Mucosa of stomach (tissue), 1 donor: ENCODE data around the gene MS4A4A.

Experiments
- H3K27me3 ChIP-seq: one replicate; pipeline ENCODE4 v1.7.0; 2013; ENCODE audit warnings: mild to moderate bottlenecking, low read length; ENCODE audit not compliant: control insufficient read depth, insufficient read depth
- H3K36me3 ChIP-seq: one replicate; pipeline ENCODE4 v1.7.0; 2013; ENCODE audit warnings: low read length; ENCODE audit not compliant: control insufficient read depth, insufficient read depth
- H3K4me1 ChIP-seq: one replicate; pipeline ENCODE4 v1.7.0; 2013; ENCODE audit warnings: mild to moderate bottlenecking, low read length; ENCODE audit not compliant: control insufficient read depth, insufficient read depth
- H3K4me3 ChIP-seq: one replicate; pipeline ENCODE4 v1.7.0; 2013; ENCODE audit warnings: low read length
- H3K9ac ChIP-seq: one replicate; pipeline ENCODE4 v1.7.0; 2013; ENCODE audit warnings: mild to moderate bottlenecking, low read length, moderate library complexity
- H3K9me3 ChIP-seq: one replicate; pipeline ENCODE4 v1.7.0; 2013; ENCODE audit warnings: mild to moderate bottlenecking, low read length, moderate library complexity; ENCODE audit not compliant: control insufficient read depth
- donor health status: Pancreatic carcinoma.

MS4A4A gene

DNA sequence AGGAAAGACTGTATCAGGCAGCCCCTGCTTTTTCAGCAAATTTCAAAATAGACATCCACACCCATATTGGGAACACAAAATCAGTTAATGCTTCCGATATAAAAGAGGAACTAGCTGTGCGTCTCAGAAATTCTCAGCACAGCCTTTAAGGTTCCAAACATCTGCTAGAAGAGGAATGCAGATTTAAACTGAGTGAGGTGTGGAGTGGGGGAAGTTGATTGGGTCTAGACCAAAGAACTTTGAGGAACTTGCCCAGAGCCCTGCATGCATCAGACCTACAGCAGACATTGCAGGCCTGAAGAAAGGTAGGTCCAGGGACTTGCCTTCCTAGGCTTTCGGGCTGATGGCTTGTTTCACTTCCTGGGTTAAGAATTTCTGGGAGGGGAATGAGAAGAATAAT lies at the start of gene MS4A4A:
MS4A4A (plus strand) TSS at position 255 of the 400 bp plus-strand sequence; CDS start at position 265, 10 bp downstream.
- Histone ChIP-seq H3K9ac (no peak within 1 kb of the TSS), H3K4me3 (no peak within 1 kb of the TSS), H3K27me3 (no peaks in the 10 kb centered on the region), H3K9me3 (no peaks in the 10 kb centered on the region), H3K4me1 (no peaks in the 10 kb centered on the region), H3K36me3 (no peaks in the 10 kb centered on the region)

DNA sequence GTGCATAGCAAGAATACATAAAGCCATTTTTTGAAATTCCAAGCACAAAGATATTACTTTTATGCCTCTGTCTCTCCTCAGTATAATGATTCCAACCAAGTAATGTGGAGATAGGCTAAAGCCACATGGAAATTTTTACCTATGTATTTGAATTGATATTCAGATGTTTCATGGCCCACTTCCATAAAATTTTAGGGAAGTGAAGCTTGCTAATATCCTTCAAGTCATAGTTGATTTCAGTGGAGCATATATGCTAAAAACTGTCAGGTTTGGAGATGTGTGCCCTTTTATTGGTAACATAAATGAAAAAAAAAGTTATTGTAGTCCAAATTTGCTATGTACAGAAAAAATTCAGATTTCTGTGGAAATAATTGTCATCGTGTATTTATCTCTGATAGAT lies 49.8 kb upstream of the MS4A4A start:
- no peaks in the 10 kb centered on the region for H3K4me1 ChIP-seq
- H3K9me3 ChIP-seq, result no peaks in the 10 kb centered on the region
- no peak overlapping the region for H3K9ac ChIP-seq
- no peak overlapping the region for H3K4me3 ChIP-seq
- no peaks in the 10 kb centered on the region for H3K27me3 ChIP-seq
- H3K36me3 ChIP-seq, result no peaks in the 10 kb centered on the region

DNA sequence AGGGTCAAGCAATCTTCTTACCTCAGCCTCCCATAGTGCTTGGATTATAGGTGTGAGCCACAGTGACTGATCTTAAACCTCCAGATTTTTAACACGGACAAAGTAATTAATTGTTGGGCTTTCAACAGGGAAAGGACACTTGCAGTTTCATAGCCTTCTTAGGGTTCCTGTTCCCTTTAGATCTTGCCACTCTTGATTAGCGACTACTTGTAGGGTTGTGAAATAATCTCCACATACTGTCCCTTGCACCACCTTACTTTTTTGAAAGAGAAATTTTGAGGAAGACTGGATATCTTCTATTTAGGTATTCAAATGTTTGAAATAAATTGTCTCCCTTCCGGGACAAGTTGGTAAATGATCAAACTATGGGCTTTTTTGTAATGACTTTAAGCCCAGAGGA lies 45.1 kb upstream of the MS4A4A start:
- no peak overlapping the region for H3K9ac ChIP-seq
- H3K4me1 ChIP-seq, result no peaks in the 10 kb centered on the region
- H3K4me3 ChIP-seq, result no peak overlapping the region
- no peaks in the 10 kb centered on the region for H3K27me3 ChIP-seq
- H3K9me3 ChIP-seq, result no peaks in the 10 kb centered on the region
- no peaks in the 10 kb centered on the region for H3K36me3 ChIP-seq

DNA sequence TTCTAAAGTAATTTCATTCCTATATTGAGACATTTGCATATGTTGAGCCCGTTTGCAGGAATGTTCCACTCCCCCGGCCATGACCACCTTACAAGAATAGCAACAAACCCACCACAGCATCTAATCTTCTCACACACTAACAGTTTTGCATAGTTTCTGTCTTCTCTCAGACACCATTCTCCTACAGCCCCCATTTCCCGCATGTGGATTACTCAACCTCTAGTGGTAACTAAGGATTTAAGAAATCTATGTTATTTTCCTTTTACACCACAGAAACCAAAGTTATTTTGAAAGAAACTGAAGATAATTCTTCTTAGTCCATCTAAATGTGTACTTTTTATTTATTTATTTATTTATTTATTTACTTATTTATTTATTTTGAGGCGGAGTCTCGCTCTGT lies 39.8 kb upstream of the MS4A4A start:
- H3K4me3 ChIP-seq, result no peak overlapping the region
- H3K36me3 ChIP-seq, result no peaks in the 10 kb centered on the region

DNA sequence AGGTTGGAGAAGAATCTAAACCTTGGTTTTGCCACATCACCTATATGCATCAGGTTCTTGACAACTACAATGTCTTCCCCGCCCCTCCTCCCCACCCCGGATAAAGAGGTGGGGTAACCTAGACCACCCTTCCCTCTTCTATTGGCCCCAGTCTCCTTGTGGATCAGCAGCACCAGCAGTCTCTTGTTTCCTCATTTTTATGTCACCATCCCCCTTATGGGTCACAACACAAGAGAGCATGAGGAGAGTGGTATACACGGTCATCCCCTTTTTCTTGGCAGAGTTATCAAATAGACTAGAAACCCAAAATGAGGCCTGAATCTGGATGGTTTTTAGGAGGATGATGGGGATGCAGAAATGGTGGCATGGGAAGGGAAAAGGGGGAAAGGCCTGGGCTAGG lies 38.7 kb upstream of the MS4A4A start:
- no peaks in the 10 kb centered on the region for H3K9me3 ChIP-seq
- no peaks in the 10 kb centered on the region for H3K4me1 ChIP-seq
- H3K9ac ChIP-seq, result no peak overlapping the region
- H3K4me3 ChIP-seq, result no peak overlapping the region
- H3K27me3 ChIP-seq, result no peaks in the 10 kb centered on the region
- H3K36me3 ChIP-seq, result no peaks in the 10 kb centered on the region

More for the DNA sequence above, 39.8 kb upstream of the MS4A4A start:
- Histone ChIP-seq H3K27me3 (no peaks in the 10 kb centered on the region), H3K9ac (no peak overlapping the region), H3K4me1 (no peaks in the 10 kb centered on the region), H3K9me3 (no peaks in the 10 kb centered on the region)

DNA sequence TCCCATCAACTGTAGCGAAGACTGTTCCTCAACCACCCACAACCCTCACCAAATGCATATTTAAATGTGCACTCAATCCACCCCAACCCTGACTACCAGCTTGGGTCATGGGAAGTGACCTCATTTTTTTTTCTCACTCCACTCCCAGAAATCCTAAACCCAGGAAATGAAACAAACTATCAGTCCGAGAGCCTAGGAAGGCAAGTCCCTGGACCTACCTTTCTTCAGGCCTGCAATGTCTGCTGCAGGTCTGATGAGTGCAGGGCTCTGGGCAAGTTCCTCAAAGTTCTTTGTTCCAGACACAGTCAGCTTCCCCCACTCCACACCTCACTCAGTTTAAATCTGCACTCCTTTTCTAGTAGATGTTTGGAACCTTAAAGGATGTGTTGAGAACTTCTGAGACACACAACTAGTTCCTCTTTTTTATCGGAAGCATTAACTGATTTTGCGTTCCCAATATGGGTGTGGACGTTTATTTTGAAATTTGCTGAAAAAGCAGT lies 37.7 kb upstream of the MS4A4A start, which contains the start of gene MS4A4E:
MS4A4E (minus strand) TSS at position 398 of the 500 bp plus-strand sequence. CDS start 13,082 bp downstream, outside the sequence.
- H3K9me3 ChIP-seq, result no peaks in the 10 kb centered on the region
- H3K36me3 ChIP-seq, result no peaks in the 10 kb centered on the region
- no peaks in the 10 kb centered on the region for H3K4me1 ChIP-seq
- H3K9ac ChIP-seq, result no peak within 1 kb of the TSS
- H3K27me3 ChIP-seq, result no peaks in the 10 kb centered on the region
- no peak within 1 kb of the TSS for H3K4me3 ChIP-seq

DNA sequence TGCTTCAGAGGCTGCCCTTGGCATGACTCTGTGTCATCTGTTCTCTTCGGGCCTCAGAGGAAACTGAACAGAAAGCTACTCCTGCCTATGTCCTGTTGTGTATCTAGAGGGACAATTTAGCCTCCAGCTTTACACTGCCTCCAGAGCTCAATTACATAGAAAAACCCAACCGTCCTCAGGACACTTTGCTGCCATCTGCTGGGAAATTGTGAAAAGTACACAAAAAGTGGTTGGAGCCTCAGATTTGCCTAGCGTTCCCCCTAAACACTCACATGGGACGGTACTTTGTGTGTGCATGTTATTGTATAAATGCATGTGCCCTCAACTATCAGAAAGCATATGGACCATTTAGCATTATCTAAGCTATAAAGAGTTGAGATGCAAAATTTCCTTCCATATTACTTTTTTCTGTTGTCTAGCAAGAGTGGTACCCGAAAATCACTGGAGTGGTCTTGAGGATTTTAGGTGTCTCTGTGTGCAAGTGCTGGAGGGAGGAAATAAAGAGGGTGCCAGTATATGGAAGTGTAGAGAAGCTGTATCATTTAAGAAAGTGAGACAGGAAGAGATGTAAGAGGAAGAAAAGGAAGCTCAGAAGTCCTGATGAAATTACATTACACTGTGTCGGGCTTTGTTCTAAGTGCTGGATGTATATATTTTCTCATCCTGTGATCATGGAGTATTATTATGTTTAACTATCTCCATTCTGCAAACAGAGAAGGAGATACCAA lies 28.8 kb upstream of the MS4A4A start:
- no peak overlapping the region for H3K4me3 ChIP-seq
- no peak overlapping the region for H3K9ac ChIP-seq
- H3K36me3 ChIP-seq, result no peaks in the 10 kb centered on the region
- H3K9me3 ChIP-seq, result no peaks in the 10 kb centered on the region
- no peaks in the 10 kb centered on the region for H3K4me1 ChIP-seq
- no peaks in the 10 kb centered on the region for H3K27me3 ChIP-seq

DNA sequence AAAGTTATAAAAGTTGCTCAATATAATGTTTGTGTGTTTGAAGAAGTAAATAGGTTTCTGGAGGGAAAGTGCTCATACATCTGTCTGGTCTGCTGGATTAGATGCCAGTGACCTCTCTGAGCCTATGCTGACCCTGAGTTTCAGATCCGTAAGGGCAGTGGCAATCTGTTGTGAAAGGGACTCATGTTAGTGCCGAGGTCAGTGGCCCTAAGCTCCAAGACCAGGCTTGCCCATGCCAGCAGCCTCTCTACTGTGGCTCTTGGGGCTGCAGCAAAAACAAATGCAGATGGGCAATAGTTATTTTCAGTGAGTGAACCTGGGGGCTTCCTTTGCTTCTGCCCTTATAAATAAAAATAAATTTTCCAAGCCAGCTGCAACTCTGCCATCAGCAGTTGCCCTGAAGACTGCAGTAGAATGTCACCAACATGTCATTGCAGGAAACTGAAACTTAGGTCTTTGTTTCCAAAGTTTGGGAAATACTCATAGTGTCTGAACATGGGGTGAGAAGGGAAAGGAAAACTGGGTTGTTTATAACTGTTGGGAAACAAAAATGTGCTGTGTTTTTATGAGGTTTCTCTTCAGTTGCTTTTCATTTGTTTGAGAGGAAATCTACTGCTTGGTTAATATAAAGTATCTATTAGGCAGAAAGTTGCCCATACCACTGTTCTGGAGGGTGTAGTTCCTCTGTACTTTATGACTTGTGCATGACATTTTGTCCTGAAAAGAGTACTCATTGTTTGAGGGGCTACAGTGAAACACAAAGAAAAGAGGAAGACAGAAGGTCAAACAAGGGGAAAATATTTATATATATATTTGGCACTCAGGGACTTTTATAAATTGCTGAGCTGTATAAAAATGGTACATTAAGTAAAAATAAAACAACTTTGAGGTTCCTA lies 28.0 kb upstream of the MS4A4A start:
- no peaks in the 10 kb centered on the region for H3K27me3 ChIP-seq
- no peak overlapping the region for H3K9ac ChIP-seq
- no peaks in the 10 kb centered on the region for H3K36me3 ChIP-seq

DNA sequence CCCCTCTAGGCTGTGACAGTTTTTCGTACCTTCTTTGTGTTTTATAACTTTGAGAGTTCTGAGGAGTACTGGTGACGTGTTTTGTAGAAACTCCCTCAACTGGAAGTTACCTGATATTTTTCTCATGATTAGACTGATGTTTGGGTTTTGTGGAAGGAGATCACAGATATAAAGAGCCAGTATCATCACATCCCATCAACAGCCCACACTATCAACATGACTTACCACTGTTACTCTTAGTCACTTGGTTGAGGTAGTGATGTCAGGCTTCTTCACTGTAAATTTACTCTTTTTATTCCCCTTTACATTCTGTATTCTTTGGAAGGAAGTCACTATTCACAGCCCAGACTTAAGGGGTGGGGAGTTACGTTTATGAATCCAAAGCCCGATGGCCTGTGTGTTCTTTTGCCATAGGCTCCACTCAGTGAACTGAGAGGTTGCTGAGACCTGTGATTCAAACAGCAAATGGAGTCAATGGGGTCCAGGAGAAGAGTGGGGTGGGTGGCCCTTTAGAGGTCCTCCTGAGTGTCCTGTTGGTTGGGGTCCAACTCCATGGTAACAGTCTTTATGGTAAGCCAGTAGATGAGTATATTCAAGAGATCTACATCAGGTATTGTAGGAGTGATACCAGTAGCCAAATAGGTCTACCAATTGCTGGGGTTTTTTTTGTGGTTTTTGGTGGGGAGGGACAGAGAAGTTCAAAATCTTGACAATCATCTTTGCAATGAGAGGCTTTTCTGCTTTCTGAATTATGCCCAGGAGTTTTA lies 22.3 kb upstream of the MS4A4A start:
- H3K9me3 ChIP-seq, result no peaks in the 10 kb centered on the region
- no peak overlapping the region for H3K4me3 ChIP-seq
- H3K9ac ChIP-seq, result no peak overlapping the region
- no peaks in the 10 kb centered on the region for H3K36me3 ChIP-seq
- no peaks in the 10 kb centered on the region for H3K27me3 ChIP-seq
- no peaks in the 10 kb centered on the region for H3K4me1 ChIP-seq

More for the DNA sequence above, 28.0 kb upstream of the MS4A4A start:
- no peak overlapping the region for H3K4me3 ChIP-seq
- no peaks in the 10 kb centered on the region for H3K9me3 ChIP-seq
- no peaks in the 10 kb centered on the region for H3K4me1 ChIP-seq

DNA sequence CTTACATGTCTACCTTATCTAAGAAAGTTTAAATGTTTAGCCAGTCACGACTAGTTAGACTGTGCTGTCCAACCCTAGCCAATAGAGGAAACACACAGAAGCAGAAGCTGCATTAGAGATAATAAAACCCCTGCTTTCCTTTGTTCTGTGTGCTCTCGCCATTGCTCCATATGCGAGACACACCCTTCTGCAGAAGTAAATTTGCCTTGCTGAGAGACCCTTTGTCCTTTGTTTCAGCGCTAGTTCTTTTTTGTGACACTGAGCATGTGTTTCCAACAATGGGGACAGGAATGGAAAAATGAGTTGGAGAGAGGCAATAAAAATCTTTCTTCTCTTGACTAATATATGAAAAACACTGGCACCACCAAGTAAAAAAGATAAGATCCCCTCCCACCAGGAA lies 19.5 kb upstream of the MS4A4A start:
- H3K36me3 ChIP-seq, result no peaks in the 10 kb centered on the region
- H3K4me3 ChIP-seq, result no peak overlapping the region
- no peaks in the 10 kb centered on the region for H3K4me1 ChIP-seq
- H3K27me3 ChIP-seq, result no peaks in the 10 kb centered on the region
- no peaks in the 10 kb centered on the region for H3K9me3 ChIP-seq
- H3K9ac ChIP-seq, result no peak overlapping the region

DNA sequence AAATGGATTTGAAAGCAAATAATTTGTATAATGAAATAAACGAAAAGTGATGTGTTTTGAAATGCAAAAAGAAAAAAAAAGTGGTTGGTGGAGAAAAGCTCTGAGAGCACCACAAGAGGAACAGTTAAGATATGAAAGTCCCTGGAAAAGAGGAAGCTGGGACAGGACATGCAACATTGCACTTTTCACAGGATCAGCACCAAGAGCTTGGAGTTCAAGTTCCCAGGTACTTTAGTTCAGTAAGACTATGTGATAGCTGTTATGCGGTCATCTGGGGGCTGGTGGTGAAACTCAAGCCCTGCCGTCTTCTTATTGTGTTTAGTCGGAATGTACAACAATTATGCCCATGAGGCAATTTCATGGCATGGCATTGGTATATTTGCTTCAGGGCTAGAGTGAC lies 17.1 kb upstream of the MS4A4A start:
- H3K27me3 ChIP-seq, result no peaks in the 10 kb centered on the region
- no peak overlapping the region for H3K9ac ChIP-seq
- H3K36me3 ChIP-seq, result no peaks in the 10 kb centered on the region
- H3K4me1 ChIP-seq, result no peaks in the 10 kb centered on the region
- H3K9me3 ChIP-seq, result no peaks in the 10 kb centered on the region
- H3K4me3 ChIP-seq, result no peak overlapping the region
